RWPE2 (cell line): ENCODE results near the gene MRPL49.

ENCODE experiments used
- ATAC-seq: fragments of 200-7000 bp; cut with Tn5 transposase; 3 replicates; pipeline ENCODE4 v1.9.1; 2021; ENCODE audit warnings: low read depth
- DNase-seq: peaks from one replicate; pipeline ENCODE4 v3.0.0-alpha.2; 2020; ENCODE audit warnings: low spot score
- H3K27ac ChIP-seq: fragments of 450-650 bp; 2 replicates; pipeline ENCODE4 v1.5.1; 2017; ENCODE audit warnings: mild to moderate bottlenecking; ENCODE audit not compliant: poor library complexity, severe bottlenecking
- H3K27me3 ChIP-seq: fragments of 250-450 bp; sonication (Bioruptor Pico); 2 replicates; pipeline ENCODE4 v1.5.1; 2021; ENCODE audit warnings: mild to moderate bottlenecking, moderate library complexity; ENCODE audit not compliant: insufficient read depth, poor library complexity, severe bottlenecking
- H3K36me3 ChIP-seq: fragments of 250-450 bp; sonication (Bioruptor Pico); 2 replicates; pipeline ENCODE4 v1.5.1; 2020; ENCODE audit warnings: low read depth, mild to moderate bottlenecking, moderate library complexity
- H3K4me1 ChIP-seq: fragments of 250-450 bp; sonication (Bioruptor Pico); 2 replicates; pipeline ENCODE4 v1.5.1; 2021; ENCODE audit warnings: mild to moderate bottlenecking, moderate library complexity; ENCODE audit not compliant: insufficient read depth, poor library complexity, severe bottlenecking
- H3K4me3 ChIP-seq: fragments of 250-450 bp; sonication (Bioruptor Pico); 2 replicates; pipeline ENCODE4 v1.5.1; 2021; ENCODE audit warnings: mild to moderate bottlenecking, moderate library complexity; ENCODE audit not compliant: severe bottlenecking
- H3K9me3 ChIP-seq: fragments of 250-450 bp; sonication (Bioruptor Pico); 2 replicates; pipeline ENCODE4 v1.5.1; 2021; ENCODE audit warnings: mild to moderate bottlenecking, moderate library complexity; ENCODE audit not compliant: severe bottlenecking
- CTCF ChIP-seq: fragments of 450-650 bp; IDR thresholded peaks from one replicate; pipeline ENCODE4 v1.5.1; 2017; ENCODE audit warnings: mild to moderate bottlenecking, moderate library complexity; ENCODE audit not compliant: poor library complexity, severe bottlenecking

The MRPL49 gene

GRCh38 chr11:65119670-65119995, 2.5 kb upstream of the MRPL49 start:
- Histone ChIP-seq H3K27me3 (no peaks in the 10 kb centered on the region), H3K4me1 (peaks cover 13% of the 10 kb centered on the region), H3K36me3 (peaks cover 66% of the 10 kb centered on the region), H3K4me3 (no peak overlapping the region), H3K27ac (no peak overlapping the region), H3K9me3 (no peaks in the 10 kb centered on the region)
- DNase-seq (no peak), ATAC-seq (no peak)
- no peak for TF ChIP-seq CTCF

- TF ChIP-seq CTCF: no peak
- ATAC-seq (no peak), DNase-seq (no peak)
- Histone ChIP-seq H3K36me3 (peaks cover 73% of the 10 kb centered on the region), H3K27me3 (no peaks in the 10 kb centered on the region), H3K4me1 (peaks cover 13% of the 10 kb centered on the region), H3K27ac (peak overlapping the region; percentile 66), H3K4me3 (peak overlapping the region; percentile 80), H3K9me3 (no peaks in the 10 kb centered on the region)
Observed at GRCh38 chr11:65120831-65121230, 1.3 kb upstream of the MRPL49 start.

- Histone ChIP-seq H3K4me1 (peaks cover 9% of the 10 kb centered on the region), H3K27ac (peak overlapping the region; percentile 66), H3K4me3 (peak overlapping the region; percentile 80), H3K36me3 (peaks cover 73% of the 10 kb centered on the region), H3K27me3 (no peaks in the 10 kb centered on the region), H3K9me3 (no peaks in the 10 kb centered on the region)
- ATAC-seq (no peak), DNase-seq (no peak)
- TF ChIP-seq CTCF: no peak
Observed at GRCh38 chr11:65121447-65121864, 665 bp upstream of the MRPL49 start.

GRCh38 chr11:65124480-65125196, 2.5 kb downstream of the MRPL49 start:
- no peaks in the 10 kb centered on the region for H3K27me3 ChIP-seq
- no peaks in the 10 kb centered on the region for H3K9me3 ChIP-seq
- peaks cover 8% of the 10 kb centered on the region for H3K4me1 ChIP-seq
- H3K36me3 ChIP-seq: peaks cover 82% of the 10 kb centered on the region
- ATAC-seq (no peak), DNase-seq (no peak)
- H3K27ac ChIP-seq: no peak overlapping the region
- no peak overlapping the region for H3K4me3 ChIP-seq
- no peak for TF ChIP-seq CTCF
